COLO829 (cell line): ENCODE results near the gene MSMB.
"Not testable (repeated sequence)": the region's sequence is repeated elsewhere in the genome, so short reads cannot be mapped to it uniquely, and the experiment has no call there.

Experiments
- DNase-seq: peaks from one replicate; pipeline ENCODE4 v3.0.0; 2012; ENCODE audit warnings: low spot score

MSMB gene

GRCh38 chr10:46006219-46006618, 39.9 kb downstream of the MSMB start:
- DNase-seq = peak; percentile 7

DNA sequence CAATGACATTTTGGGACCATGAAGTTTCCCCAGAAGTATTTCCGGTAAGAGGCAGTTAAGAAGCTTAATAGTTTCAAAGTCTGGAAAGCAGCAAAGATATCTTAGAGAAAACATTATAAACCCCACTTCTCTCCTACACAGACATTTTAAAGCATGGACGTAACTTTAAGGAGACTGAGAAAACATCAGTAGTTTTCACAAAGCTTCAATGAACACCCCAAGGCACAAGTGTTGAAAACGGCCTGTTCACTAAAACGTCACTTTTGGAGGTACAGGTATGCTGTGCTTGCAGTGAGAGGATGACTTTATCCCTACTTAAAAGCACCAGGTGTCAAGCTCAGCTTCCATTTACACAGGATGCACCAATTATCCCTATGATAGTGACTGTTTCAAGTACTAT, 40.7 kb downstream of the MSMB start:
- DNase-seq = no peak

GRCh38 chr10:46004963-46005362, 41.1 kb downstream of the MSMB start:
- no peak for DNase-seq

- DNase-seq = no peak
Measured at GRCh38 chr10:46002916-46003693, 43.0 kb downstream of the MSMB start.

DNA sequence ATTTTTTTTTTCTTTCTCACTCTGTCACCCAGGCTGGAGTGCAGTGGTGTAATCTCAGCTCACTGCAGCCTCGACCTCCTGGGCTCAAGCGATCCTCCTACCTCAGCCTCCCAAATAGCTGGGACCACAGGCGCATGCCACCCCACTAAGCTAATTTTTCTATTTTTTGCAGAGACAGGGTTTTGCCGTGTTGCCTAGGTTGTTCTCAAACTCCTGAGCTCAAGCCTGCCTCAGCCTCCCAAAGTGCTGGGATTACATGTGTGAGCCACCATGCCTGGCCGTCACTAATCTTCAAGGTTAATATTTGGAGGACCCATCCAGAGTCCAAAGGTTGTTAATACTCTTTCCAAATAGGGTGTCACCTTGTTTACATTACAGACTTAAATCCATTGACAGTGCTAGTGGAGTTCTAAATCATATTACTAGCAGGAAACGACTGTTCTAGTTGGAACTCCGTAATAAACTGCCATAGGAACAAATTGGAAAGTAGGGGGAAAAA, 43.8 kb downstream of the MSMB start:
- not testable (repeated sequence) for DNase-seq

GRCh38 chr10:46001187-46001756, 44.8 kb downstream of the MSMB start:
- DNase-seq = no peak

DNA sequence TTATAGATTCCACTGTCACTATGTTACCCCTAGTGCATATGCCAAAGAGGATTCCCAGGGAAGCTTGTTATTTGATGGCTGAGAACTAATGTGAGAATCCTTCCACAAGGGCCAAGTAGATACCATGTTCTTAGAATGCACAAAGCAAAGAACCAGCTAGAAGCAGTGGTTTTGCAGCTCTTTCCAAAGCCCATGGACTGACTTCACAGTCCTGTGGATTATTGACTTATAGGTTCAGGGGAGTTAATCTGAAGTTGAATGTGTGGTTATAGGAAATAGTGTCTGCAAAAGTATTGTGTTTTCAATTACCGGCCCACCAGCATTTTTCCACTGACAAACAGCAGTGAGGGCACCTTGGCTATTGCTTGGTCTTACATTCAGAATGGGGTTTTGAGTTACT, 45.5 kb downstream of the MSMB start:
- DNase-seq = no peak

DNA sequence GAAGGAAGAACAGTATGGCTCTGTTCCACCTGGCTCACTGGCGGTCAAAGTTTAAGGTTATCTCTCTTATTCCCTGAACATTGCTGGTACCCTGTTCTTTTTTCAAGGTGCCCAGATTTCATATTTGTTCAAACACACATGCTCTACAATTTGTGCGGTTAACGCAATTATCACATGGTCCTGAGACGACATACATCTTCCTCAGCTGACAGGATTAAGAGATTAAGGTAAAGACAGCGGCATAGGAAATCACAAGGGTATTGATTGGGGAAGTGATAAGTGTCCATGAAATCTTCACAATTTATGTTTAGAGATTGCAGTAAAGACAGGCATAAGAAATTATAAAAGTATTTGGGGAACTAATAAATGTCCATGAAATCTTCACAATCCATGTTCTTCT, 46.1 kb downstream of the MSMB start:
- not testable (repeated sequence) for DNase-seq

GRCh38 chr10:45997994-45998763, 47.9 kb downstream of the MSMB start:
- no peak for DNase-seq

GRCh38 chr10:45997557-45997956, 48.5 kb downstream of the MSMB start:
- DNase-seq = no peak

- not testable (repeated sequence) for DNase-seq
Measured at GRCh38 chr10:45985590-45985989, 60.5 kb downstream of the MSMB start.

DNA sequence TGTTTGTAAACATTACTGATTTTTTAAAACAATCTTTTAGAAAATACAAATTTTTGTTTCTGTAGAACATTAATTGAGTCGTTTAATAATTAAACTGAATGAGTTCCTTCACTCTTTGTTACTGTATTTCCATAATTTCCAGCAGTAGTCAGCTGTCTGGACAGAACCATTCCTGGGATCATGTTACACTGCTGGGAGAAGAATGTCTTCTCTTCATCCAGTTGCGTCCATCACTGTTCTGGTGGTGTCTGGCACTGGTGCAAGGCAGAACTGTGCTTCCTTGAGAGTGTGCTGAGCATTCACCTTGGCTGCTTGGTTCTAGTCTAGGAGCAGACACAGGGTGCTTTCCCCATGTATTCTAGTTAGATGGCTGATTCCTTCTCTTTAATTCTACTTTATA, 61.6 kb downstream of the MSMB start:
- not testable (repeated sequence) for DNase-seq

DNA sequence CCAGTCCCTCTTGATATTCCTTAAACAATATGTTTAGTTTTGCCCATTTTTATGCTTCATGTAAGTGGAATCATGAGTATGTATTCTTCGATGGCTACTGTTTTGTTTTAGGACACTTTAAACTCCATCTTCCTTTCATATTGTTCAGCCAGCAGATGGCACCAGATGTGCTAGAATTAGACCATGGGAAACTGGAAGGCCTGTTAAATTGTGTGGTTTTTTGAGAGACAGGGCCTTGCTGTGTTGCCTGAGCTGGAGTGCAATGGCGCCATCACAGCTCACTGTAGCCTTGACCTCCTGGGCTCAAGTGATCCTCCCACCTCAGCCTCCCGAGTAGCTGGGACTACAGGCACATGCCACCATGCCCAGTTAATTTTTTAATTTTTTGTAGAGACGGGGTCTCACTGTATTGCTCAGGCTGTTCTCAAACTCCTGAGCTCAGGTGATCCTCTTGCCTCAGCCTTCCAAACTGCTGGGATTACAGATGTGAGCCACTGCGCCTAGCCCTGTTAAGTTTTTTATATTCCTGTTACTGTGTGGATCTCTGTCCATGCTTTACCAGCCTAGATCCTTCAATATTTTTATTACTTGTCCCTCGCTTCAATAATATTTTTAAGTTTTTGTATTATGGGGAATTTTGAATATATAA, 62.4 kb downstream of the MSMB start:
- not testable (repeated sequence) for DNase-seq
